Breast epithelium (tissue), 3 donors: ENCODE data around the gene FTSJ3.

ENCODE experiments used
- POLR2AphosphoS5 ChIP-seq, 3 donors: sonication (generic); formaldehyde crosslinking; IDR thresholded peaks; one replicate each; pipeline ENCODE4 v1.6.1; 2017; ENCODE audit warnings: antibody characterized with exemption in 3 of 3
- TF ChIP-seq, protein P1 (sequence below), 3 donors: fragments of 450-650 bp; IDR thresholded peaks; one replicate each; pipeline ENCODE4 v1.5.1; 2016 to 2017; ENCODE audit warnings: antibody characterized with exemption in 3 of 3, mild to moderate bottlenecking in 3 of 3, moderate library complexity in 3 of 3

DNA sequence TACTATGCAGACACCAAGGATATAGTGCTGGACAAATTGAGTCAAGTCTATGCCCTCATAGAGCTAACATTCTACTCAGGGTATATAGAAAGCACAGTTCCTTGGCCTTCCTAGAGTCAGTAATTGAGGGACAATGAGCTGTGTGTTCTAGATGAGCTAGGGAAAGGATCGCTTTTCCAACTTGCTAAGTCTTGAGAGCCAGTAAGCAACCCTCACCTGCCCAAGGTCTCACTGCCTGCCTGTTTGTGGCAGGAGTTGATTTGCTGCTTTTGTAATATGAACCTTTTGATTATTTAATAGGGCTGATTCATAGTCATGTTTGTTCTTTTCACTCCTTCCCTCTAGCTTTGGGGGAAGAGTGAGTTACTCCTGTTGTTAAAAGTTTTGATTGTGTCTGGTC is 47.0 kb downstream of the FTSJ3 start:
- no peak for TF ChIP-seq POLR2AphosphoS5 (IDR thresholded peaks at IDR 0.05)
- TF ChIP-seq, protein P1, sequence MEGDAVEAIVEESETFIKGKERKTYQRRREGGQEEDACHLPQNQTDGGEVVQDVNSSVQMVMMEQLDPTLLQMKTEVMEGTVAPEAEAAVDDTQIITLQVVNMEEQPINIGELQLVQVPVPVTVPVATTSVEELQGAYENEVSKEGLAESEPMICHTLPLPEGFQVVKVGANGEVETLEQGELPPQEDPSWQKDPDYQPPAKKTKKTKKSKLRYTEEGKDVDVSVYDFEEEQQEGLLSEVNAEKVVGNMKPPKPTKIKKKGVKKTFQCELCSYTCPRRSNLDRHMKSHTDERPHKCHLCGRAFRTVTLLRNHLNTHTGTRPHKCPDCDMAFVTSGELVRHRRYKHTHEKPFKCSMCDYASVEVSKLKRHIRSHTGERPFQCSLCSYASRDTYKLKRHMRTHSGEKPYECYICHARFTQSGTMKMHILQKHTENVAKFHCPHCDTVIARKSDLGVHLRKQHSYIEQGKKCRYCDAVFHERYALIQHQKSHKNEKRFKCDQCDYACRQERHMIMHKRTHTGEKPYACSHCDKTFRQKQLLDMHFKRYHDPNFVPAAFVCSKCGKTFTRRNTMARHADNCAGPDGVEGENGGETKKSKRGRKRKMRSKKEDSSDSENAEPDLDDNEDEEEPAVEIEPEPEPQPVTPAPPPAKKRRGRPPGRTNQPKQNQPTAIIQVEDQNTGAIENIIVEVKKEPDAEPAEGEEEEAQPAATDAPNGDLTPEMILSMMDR (IDR thresholded peaks at IDR 0.05): no peak
